Measurements from ENCODE around the gene PCDH12. TPM values are rescaled to one million over a fixed set of nuclear protein-coding genes. Genes with fewer than 3 reads are reported as not detected.

Gene PCDH12
- total RNA-seq, 1 experiment from 2014 or later, result 0.02 TPM

GRCh38 chr5:141954194-141954593 is 3.8 kb downstream of the PCDH12 start:
- H3K4me2 ChIP-seq (ENCODE audit: low read length), result no peak overlapping the region
- no peaks in the 10 kb centered on the region for H3K4me1 ChIP-seq (ENCODE audit: control insufficient read depth in 1 of 2, insufficient read depth in 2 of 2, low read length in 2 of 2)
- intact Hi-C loops (cut with micrococcal nuclease), result no loop called here
- H3K9ac ChIP-seq (ENCODE audit: low read length), result no peak overlapping the region
- H3K79me2 ChIP-seq (ENCODE audit: insufficient read depth, low read length), result no peaks in the 10 kb centered on the region
- DNase-seq (ENCODE audit: low read depth, low spot score) (no peak), ATAC-seq (no peak)
- no peaks in the 10 kb centered on the region for H3K9me2 ChIP-seq (ENCODE audit: insufficient read depth)
- RAD21 ChIA-PET (ENCODE audit: low non-redundant PET in 1 of 2, low total read pairs in 2 of 2, uncharacterized antibody in 2 of 2, unreplicated experiment in 2 of 2), result no interaction called here
- no peaks in the 10 kb centered on the region for H3K36me3 ChIP-seq (ENCODE audit: control insufficient read depth in 1 of 2, insufficient read depth in 2 of 2, low read length in 2 of 2)
- H2AFZ ChIP-seq (ENCODE audit: low read depth, low read length, poor library complexity, severe bottlenecking), result no peak overlapping the region
- POLR2A ChIA-PET, result no interaction called here
- no peaks in the 10 kb centered on the region for H3K27me3 ChIP-seq (ENCODE audit: insufficient read depth, low read length)
- no peaks in the 10 kb centered on the region for H4K20me1 ChIP-seq (ENCODE audit: insufficient read depth)
- no peak overlapping the region for H3K27ac ChIP-seq (ENCODE audit: low read depth, low read length)
- CTCF ChIA-PET, result interaction anchor here (1.5 kb wide), 1 partner anchor 15 kb away, joined by 3 read pairs; the partner anchor contains the start of gene RNF14
- TF ChIP-seq CTCF (IDR thresholded peaks at IDR 0.05 in 2 of 3, conservative IDR thresholded peaks at IDR 0.05 in 1 of 3; ENCODE audit: borderline replicate concordance in 1 of 3, insufficient read depth in 1 of 3, low read depth in 2 of 3, low read length in 2 of 3) (no peak), POLR2A (IDR thresholded peaks at IDR 0.05; ENCODE audit: borderline replicate concordance, extremely low read depth, insufficient read depth, insufficient read length) (no peak), CBX3 (IDR thresholded peaks at IDR 0.05; ENCODE audit: low read depth) (no peak), REST (IDR thresholded peaks at IDR 0.05; ENCODE audit: low read depth) (no peak), ATF3 (IDR thresholded peaks at IDR 0.05) (no peak), ZFX (IDR thresholded peaks at IDR 0.05) (no peak), ZNF274 (IDR thresholded peaks at IDR 0.05; ENCODE audit: low read depth, low read length) (no peak), ZBTB33 (IDR thresholded peaks at IDR 0.05; ENCODE audit: extremely low read depth, insufficient replicate concordance, low read length) (no peak), FOSL1 (IDR thresholded peaks at IDR 0.05; ENCODE audit: low read depth) (no peak)
- no TSS peak for BruUV-seq (replicated peaks)
- no peak overlapping the region for H3K4me3 ChIP-seq (replicated peaks in 1 of 2; ENCODE audit: low read depth in 1 of 2, low read length in 2 of 2)
- H3K9me3 ChIP-seq (ENCODE audit: control insufficient read depth in 1 of 2, insufficient read depth in 1 of 2, low read depth in 1 of 2, low read length in 2 of 2), result no peaks in the 10 kb centered on the region

Data from HCT116 (cell line).